ENCODE measurements around the gene SPATA25.
A peak's percentile ranks its signal among the peaks of the same experiment; 100 is the strongest.
"Not testable (repeated sequence)": the region's sequence is repeated elsewhere in the genome, so short reads cannot be mapped to it uniquely, and the experiment has no call there.

Gene SPATA25

DNA sequence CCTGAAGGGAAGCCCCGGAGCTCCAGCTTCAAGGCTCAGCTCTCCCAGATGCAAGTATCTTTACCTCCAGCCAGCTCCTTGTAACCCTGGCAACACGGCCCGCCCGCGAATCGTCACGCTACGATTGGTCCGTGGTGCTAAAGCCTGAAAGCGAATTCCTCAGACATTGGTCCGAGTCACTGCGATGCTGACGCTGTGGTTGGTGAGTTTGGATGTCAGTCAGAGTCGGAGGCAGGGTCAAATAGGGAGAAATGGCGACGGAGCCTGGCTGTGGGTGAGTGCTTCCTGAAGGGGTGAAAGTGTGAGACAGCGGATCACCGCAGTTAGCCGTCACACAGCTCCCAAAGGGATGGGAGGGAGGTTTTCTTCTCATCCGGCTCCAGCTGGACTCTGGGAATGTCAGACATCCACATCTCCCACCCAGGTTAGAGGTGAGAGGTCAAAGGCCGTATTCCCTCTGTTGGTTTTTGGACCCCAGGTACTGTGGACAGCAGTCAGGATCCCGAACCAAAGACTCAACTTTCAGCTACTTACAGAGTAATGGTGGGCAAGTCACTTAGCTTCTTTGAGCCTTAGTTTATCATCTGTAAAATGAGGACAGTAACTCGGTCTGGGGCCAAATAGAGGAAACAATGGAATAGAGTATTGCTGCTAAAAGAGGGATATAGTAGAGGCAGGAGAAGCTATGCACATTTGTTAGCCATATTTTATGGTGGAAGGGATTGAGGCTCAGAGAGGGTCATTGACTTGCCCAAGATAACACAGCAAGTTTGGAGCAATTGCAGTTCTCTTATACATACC lies 6.2 kb downstream of the SPATA25 start, which contains the start of gene ZSWIM1:
Gene ZSWIM1, plus strand, starts transcription at position 240 of the 801 bp plus-strand sequence. CDS start 1,366 bp downstream, outside the sequence.
- H3K27ac ChIP-seq = peak within 1 kb of the TSS; percentile 60
- TF ChIP-seq, protein P1, sequence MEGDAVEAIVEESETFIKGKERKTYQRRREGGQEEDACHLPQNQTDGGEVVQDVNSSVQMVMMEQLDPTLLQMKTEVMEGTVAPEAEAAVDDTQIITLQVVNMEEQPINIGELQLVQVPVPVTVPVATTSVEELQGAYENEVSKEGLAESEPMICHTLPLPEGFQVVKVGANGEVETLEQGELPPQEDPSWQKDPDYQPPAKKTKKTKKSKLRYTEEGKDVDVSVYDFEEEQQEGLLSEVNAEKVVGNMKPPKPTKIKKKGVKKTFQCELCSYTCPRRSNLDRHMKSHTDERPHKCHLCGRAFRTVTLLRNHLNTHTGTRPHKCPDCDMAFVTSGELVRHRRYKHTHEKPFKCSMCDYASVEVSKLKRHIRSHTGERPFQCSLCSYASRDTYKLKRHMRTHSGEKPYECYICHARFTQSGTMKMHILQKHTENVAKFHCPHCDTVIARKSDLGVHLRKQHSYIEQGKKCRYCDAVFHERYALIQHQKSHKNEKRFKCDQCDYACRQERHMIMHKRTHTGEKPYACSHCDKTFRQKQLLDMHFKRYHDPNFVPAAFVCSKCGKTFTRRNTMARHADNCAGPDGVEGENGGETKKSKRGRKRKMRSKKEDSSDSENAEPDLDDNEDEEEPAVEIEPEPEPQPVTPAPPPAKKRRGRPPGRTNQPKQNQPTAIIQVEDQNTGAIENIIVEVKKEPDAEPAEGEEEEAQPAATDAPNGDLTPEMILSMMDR (IDR thresholded peaks at IDR 0.05) = no peak
- TF ChIP-seq ZFX (IDR thresholded peaks at IDR 0.05; ENCODE audit: borderline replicate concordance) = no peak

- TF ChIP-seq ZFX (IDR thresholded peaks at IDR 0.05; ENCODE audit: borderline replicate concordance) = no peak
- TF ChIP-seq, protein P1 (IDR thresholded peaks at IDR 0.05) = no peak
- H3K27ac ChIP-seq = no peak overlapping the region
Observed at GRCh38 chr20:45878076-45878761, 9.2 kb downstream of the SPATA25 start.

DNA sequence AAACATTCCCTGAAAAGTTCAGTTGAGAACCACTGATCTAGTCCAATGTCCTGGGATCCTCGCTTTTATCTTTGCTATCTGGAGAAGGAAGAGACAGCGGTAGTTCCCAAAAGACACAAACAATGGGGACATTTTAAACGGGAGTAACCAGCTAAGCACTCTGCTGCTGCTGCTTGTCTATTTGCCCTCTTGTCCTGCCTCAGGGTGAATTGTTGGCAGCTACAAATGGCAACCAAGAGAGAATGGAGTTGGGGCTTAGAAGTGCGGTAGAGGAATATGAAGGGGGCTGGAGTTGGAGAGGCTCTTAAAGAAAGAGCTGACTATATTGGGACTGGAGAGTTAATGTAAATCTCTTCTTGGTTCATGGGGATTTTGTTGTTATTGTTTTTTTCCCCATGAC lies 12.8 kb downstream of the SPATA25 start:
- TF ChIP-seq, protein P1 (IDR thresholded peaks at IDR 0.05) = no peak
- TF ChIP-seq ZFX (IDR thresholded peaks at IDR 0.05; ENCODE audit: borderline replicate concordance) = no peak
- no peak overlapping the region for H3K27ac ChIP-seq

GRCh38 chr20:45874104-45874481 lies 13.3 kb downstream of the SPATA25 start:
- H3K27ac ChIP-seq = not testable (repeated sequence)

- no peak overlapping the region for H3K27ac ChIP-seq
- TF ChIP-seq ZFX (IDR thresholded peaks at IDR 0.05; ENCODE audit: borderline replicate concordance) = no peak
- TF ChIP-seq, protein P1 (IDR thresholded peaks at IDR 0.05) = no peak
Observed at GRCh38 chr20:45873409-45874103, 13.9 kb downstream of the SPATA25 start.

- H3K27ac ChIP-seq = no peak overlapping the region
- no peak for TF ChIP-seq ZFX (IDR thresholded peaks at IDR 0.05; ENCODE audit: borderline replicate concordance)
- TF ChIP-seq, protein P1 (IDR thresholded peaks at IDR 0.05) = no peak
Observed at GRCh38 chr20:45872626-45873025, 14.8 kb downstream of the SPATA25 start.

DNA sequence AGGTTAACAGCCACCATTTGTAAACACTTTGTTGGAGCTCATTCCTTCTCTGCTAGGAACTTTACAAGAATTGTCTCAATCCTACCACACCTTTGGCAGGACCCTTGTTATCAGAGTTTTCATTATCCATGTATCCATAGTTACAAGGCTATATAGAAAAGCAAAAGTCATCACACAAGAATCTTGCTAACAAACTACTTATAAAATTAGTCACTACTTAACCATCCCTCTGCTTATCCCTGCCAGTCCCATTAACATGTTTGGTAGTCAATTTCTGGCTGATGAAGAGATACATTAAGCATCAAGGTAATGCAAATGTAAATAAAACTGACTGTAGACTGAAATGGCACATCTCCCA lies 19.6 kb downstream of the SPATA25 start:
- TF ChIP-seq, protein P1 (IDR thresholded peaks at IDR 0.05) = no peak
- no peak for TF ChIP-seq ZFX (IDR thresholded peaks at IDR 0.05; ENCODE audit: borderline replicate concordance)
- H3K27ac ChIP-seq = no peak overlapping the region
